22Rv1 (cell line): ENCODE results near the gene SPSB3.

Experiments
- CTCF ChIP-seq: fragments of 450-650 bp; IDR thresholded peaks from 2 replicates; pipeline ENCODE4 v1.5.1; 2017; ENCODE audit warnings: mild to moderate bottlenecking
- ZFX ChIP-seq: fragments of 450-650 bp; IDR thresholded peaks from 2 replicates; pipeline ENCODE4 v1.6.1; 2017; ENCODE audit warnings: antibody characterized with exemption, borderline replicate concordance

GRCh38 chr16:1731073-1731472 is 51.3 kb downstream of the SPSB3 start:
- TF ChIP-seq CTCF: no peak
- no peak for TF ChIP-seq ZFX
